Parathyroid adenoma (tissue), 2 donors: ENCODE data around the gene ZNF761.

ENCODE experiments used
- H2AFZ ChIP-seq: fragments of 300-600 bp; sonication (generic); one replicate; pipeline ENCODE4 v1.7.0; 2017; ENCODE audit warnings: antibody characterized with exemption, mild to moderate bottlenecking
- H3K27ac ChIP-seq: fragments of 300-600 bp; sonication (generic); one replicate; pipeline ENCODE4 v1.7.0; 2017
- H3K27me3 ChIP-seq: fragments of 300-600 bp; sonication (generic); one replicate; pipeline ENCODE4 v1.7.0; 2017; ENCODE audit warnings: low read length; ENCODE audit not compliant: control insufficient read depth, insufficient read depth
- H3K36me3 ChIP-seq: fragments of 300-600 bp; sonication (generic); one replicate; pipeline ENCODE4 v1.7.0; 2017; ENCODE audit warnings: low read length; ENCODE audit not compliant: control insufficient read depth, insufficient read depth
- H3K4me1 ChIP-seq: fragments of 300-600 bp; sonication (generic); one replicate; pipeline ENCODE4 v1.7.0; 2017; ENCODE audit warnings: control low read depth
- H3K4me2 ChIP-seq: fragments of 300-600 bp; sonication (generic); one replicate; pipeline ENCODE4 v1.7.0; 2017; ENCODE audit warnings: low read length
- H3K4me3 ChIP-seq: fragments of 300-600 bp; sonication (generic); one replicate; pipeline ENCODE4 v1.7.0; 2017; ENCODE audit warnings: low read depth, low read length
- H3K79me2 ChIP-seq: fragments of 300-600 bp; sonication (generic); one replicate; pipeline ENCODE4 v1.7.0; 2017; ENCODE audit warnings: control low read depth
- H3K9ac ChIP-seq: fragments of 300-600 bp; sonication (generic); one replicate; pipeline ENCODE4 v1.7.0; 2017; ENCODE audit warnings: mild to moderate bottlenecking
- H3K9me3 ChIP-seq: fragments of 300-600 bp; sonication (generic); one replicate; pipeline ENCODE4 v1.7.0; 2017; ENCODE audit warnings: low read length; ENCODE audit not compliant: control insufficient read depth
- TF ChIP-seq, protein P1 (sequence below): fragments of 300-600 bp; sonication (generic); IDR thresholded peaks from one replicate; pipeline ENCODE4 v1.7.0; 2017; ENCODE audit warnings: antibody characterized with exemption, mild to moderate bottlenecking
- donor health status: primary hyperparathyroidism.

ZNF761 gene

GRCh38 chr19:53461866-53462265 lies 30.1 kb downstream of the ZNF761 start:
- Histone ChIP-seq H3K27ac (no peak overlapping the region), H3K27me3 (no peaks in the 10 kb centered on the region), H3K4me1 (no peaks in the 10 kb centered on the region), H3K79me2 (no peaks in the 10 kb centered on the region), H3K9ac (no peak overlapping the region), H3K4me2 (no peak overlapping the region), H2AFZ (no peak overlapping the region), H3K36me3 (no peaks in the 10 kb centered on the region), H3K4me3 (no peak overlapping the region), H3K9me3 (no peaks in the 10 kb centered on the region)
- TF ChIP-seq, protein P1, sequence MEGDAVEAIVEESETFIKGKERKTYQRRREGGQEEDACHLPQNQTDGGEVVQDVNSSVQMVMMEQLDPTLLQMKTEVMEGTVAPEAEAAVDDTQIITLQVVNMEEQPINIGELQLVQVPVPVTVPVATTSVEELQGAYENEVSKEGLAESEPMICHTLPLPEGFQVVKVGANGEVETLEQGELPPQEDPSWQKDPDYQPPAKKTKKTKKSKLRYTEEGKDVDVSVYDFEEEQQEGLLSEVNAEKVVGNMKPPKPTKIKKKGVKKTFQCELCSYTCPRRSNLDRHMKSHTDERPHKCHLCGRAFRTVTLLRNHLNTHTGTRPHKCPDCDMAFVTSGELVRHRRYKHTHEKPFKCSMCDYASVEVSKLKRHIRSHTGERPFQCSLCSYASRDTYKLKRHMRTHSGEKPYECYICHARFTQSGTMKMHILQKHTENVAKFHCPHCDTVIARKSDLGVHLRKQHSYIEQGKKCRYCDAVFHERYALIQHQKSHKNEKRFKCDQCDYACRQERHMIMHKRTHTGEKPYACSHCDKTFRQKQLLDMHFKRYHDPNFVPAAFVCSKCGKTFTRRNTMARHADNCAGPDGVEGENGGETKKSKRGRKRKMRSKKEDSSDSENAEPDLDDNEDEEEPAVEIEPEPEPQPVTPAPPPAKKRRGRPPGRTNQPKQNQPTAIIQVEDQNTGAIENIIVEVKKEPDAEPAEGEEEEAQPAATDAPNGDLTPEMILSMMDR: no peak

DNA sequence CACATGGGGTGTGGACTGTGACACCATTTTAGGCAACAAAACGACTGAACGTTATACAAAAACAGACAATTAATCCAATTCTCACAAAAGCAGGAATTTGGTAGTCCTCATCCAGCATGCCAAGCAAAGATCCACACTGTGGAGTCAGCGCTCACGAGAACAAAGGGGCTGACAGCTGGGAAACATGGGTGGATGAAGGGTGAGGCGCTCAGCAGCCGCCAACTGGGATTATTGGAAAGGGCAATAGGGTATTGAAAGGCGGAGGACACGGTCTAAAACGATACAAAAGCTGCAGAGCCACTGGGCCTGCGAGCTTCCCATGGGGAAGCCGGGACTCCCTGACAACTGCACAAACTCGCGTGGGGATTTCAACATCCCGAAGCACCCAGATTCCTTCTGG lies 31.1 kb downstream of the ZNF761 start:
- Histone ChIP-seq H3K4me2 (no peak overlapping the region), H2AFZ (no peak overlapping the region), H3K4me1 (no peaks in the 10 kb centered on the region), H3K27ac (no peak overlapping the region), H3K79me2 (no peaks in the 10 kb centered on the region), H3K27me3 (no peaks in the 10 kb centered on the region), H3K4me3 (no peak overlapping the region), H3K36me3 (no peaks in the 10 kb centered on the region), H3K9me3 (no peaks in the 10 kb centered on the region), H3K9ac (no peak overlapping the region)
- TF ChIP-seq, protein P1: no peak

- Histone ChIP-seq H3K4me3 (no peak overlapping the region), H3K9ac (no peak overlapping the region)
- TF ChIP-seq, protein P1: no peak
These were observed 31.5 kb downstream of the ZNF761 start for GRCh38 chr19:53463263-53463662.

DNA sequence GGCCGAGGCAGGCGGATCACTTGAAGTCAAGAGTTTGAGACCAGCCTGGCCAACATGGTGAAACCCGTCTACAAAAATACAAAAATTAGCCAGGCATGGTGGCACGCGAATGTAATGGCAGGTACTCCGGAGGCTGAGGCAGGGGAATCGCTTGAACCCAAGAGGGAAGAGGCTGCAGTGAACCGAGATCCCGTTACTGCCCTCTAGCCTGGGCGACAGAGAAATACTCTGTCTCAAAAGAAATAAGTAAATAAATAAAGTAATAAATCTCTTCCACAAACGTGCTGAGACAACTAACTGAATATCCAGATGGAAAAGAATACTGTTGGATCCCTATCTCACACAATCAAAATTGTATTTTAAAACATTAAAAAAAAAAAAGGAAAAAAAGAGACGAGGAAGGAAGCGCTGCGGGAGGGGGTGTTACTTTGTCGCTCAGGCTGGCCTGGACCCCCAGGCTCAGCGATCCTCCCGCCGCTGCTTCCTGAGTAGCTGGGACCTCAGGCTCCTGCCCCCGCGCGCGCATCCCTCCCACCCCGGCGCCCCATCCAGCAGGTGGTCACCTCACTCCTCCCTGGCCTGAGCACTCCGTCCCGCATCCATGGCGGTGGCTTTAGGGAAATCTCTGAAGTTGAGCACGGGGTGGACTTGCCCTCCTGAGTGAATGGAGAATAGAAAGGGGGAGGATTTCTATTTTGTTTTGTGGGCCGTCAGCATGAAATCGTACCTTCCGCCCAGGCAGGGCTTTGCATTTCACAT lies 35.1 kb downstream of the ZNF761 start:
- H3K36me3 ChIP-seq: no peaks in the 10 kb centered on the region
- no peak overlapping the region for H3K27ac ChIP-seq
- H3K9ac ChIP-seq: no peak overlapping the region
- H3K4me3 ChIP-seq: peak overlapping the region; percentile 72
- H3K4me2 ChIP-seq: peak overlapping the region; percentile 77
- H3K9me3 ChIP-seq: no peaks in the 10 kb centered on the region
- H3K27me3 ChIP-seq: no peaks in the 10 kb centered on the region
- H3K4me1 ChIP-seq: no peaks in the 10 kb centered on the region
- peak overlapping the region; percentile 99 for H2AFZ ChIP-seq
- no peaks in the 10 kb centered on the region for H3K79me2 ChIP-seq
- TF ChIP-seq, protein P1: no peak

More at GRCh38 chr19:53463263-53463662, 31.5 kb downstream of the ZNF761 start:
- Histone ChIP-seq H3K79me2 (no peaks in the 10 kb centered on the region), H3K27ac (no peak overlapping the region), H3K4me1 (no peaks in the 10 kb centered on the region), H3K36me3 (no peaks in the 10 kb centered on the region), H3K4me2 (no peak overlapping the region), H2AFZ (no peak overlapping the region), H3K27me3 (no peaks in the 10 kb centered on the region), H3K9me3 (no peaks in the 10 kb centered on the region)
